DND-41 (cell line): Measurements from ENCODE around the gene SLC12A8.

Experiments used
- EZH2 ChIP-seq: IDR thresholded peaks from 3 replicates; pipeline ENCODE4 v1.6.1; 2012; ENCODE audit warnings: borderline replicate concordance, low read depth, mild to moderate bottlenecking, moderate library complexity, low read length, inconsistent platforms; ENCODE audit not compliant: severe bottlenecking
- TF ChIP-seq, protein P1 (sequence below): IDR thresholded peaks from 2 replicates; pipeline ENCODE4 v1.5.1; 2012; ENCODE audit warnings: borderline replicate concordance, low read length, moderate library complexity, mild to moderate bottlenecking; ENCODE audit not compliant: poor library complexity, severe bottlenecking; ENCODE audit errors: extremely low read depth

DNA sequence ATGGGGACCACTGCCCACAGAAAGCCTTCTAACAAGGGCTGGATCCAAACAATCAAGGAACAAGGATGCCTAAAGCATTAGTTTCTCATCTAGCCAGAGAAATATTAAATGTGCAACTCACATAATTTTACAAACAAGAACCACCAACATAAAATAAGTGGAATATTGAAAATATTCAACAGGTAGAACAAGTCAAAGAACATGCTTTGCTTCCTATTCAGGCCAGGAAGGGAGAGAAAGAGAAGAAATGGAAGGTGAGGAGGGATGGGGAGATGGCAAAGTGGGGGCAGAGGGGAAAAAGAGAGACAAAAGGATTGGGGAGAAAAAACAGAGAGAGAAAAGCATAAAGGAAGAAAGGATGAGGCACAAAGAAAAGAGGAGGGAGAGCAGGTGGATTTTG, 63.1 kb downstream of the SLC12A8 start:
- TF ChIP-seq, protein P1, sequence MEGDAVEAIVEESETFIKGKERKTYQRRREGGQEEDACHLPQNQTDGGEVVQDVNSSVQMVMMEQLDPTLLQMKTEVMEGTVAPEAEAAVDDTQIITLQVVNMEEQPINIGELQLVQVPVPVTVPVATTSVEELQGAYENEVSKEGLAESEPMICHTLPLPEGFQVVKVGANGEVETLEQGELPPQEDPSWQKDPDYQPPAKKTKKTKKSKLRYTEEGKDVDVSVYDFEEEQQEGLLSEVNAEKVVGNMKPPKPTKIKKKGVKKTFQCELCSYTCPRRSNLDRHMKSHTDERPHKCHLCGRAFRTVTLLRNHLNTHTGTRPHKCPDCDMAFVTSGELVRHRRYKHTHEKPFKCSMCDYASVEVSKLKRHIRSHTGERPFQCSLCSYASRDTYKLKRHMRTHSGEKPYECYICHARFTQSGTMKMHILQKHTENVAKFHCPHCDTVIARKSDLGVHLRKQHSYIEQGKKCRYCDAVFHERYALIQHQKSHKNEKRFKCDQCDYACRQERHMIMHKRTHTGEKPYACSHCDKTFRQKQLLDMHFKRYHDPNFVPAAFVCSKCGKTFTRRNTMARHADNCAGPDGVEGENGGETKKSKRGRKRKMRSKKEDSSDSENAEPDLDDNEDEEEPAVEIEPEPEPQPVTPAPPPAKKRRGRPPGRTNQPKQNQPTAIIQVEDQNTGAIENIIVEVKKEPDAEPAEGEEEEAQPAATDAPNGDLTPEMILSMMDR = no peak
- no peak for TF ChIP-seq EZH2
